Keratinocyte (primary cell): ENCODE data around the gene BRICD5.

Experiments used
- CTCF ChIP-seq, 3 experiments: IDR thresholded peaks in 1 of 3; conservative IDR thresholded peaks in 1 of 3; optimal IDR thresholded peaks in 1 of 3; 2 replicates in 2 of 3; 3 replicates in 1 of 3; pipeline versions ENCODE3 to v1.5.1; 2011; ENCODE audit warnings: low read length in 3 of 3, mild to moderate bottlenecking in 3 of 3, moderate library complexity in 2 of 3, control low read depth in 1 of 3, inconsistent platforms in 1 of 3; ENCODE audit not compliant: insufficient read depth in 2 of 3; ENCODE audit errors: extremely low read depth in 1 of 3
- EZH2 ChIP-seq: IDR thresholded peaks from one replicate; pipeline ENCODE4 v1.6.1; 2012; ENCODE audit warnings: inconsistent platforms, mild to moderate bottlenecking, low read length, moderate library complexity

DNA sequence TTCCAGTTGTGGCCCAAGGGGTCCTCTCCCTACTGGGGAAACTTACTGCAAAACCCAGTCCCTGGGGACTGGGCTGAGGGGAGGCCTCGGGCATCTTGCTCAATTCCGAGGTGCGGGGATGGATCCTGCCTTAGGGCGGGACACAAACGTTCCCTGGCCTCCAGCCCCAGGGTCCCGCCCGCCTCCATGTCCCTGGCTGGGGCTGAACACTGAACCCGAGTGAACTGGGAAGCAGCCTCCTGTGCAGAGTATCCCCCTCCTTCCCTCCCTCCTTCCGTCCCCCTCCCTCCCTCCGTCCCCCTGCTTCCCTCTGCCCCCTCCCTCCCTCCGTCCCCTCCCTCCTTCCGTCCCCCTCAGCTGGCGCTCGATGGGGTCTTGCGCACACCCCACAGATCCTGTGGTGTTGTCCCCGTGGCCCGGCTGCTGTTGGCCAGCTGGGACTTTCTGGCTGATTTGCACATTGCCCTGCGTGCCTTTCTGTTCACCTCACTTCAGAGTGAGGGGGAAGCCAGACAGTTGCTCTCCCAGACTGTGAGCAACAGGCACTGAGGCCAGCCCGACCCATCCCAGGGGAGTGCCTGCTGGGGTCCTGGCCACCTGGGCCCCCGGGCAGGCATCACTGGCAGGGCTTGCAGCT is 49.6 kb downstream of the BRICD5 start:
- TF ChIP-seq EZH2, result no peak
- TF ChIP-seq CTCF (optimal IDR thresholded peaks at IDR 0.05 in 1 of 3, IDR thresholded peaks at IDR 0.05 in 1 of 3, conservative IDR thresholded peaks at IDR 0.05 in 1 of 3; ENCODE audit: extremely low read depth in 1 of 3, insufficient read depth in 2 of 3, low read length in 3 of 3), result no peak
